SU-DHL-6 (cell line): ENCODE data around the gene TRIM7.

ENCODE experiments used
- H2AFZ ChIP-seq: fragments of 200-600 bp; sonication (generic); 2 replicates; pipeline ENCODE4 v1.6.1; 2014; ENCODE audit warnings: low read depth, mild to moderate bottlenecking, moderate library complexity, mixed read lengths, antibody characterized with exemption, low read length; ENCODE audit not compliant: severe bottlenecking
- H3F3A ChIP-seq: fragments of 200-600 bp; shearing (Covaris generic); 2 replicates; pipeline ENCODE4 v1.6.0; 2016; ENCODE audit warnings: antibody characterized with exemption, mild to moderate bottlenecking; ENCODE audit not compliant: insufficient read depth
- H3K27ac ChIP-seq: fragments of 200-600 bp; sonication (generic); 2 replicates; pipeline ENCODE4 v1.5.1; 2016; ENCODE audit warnings: low read depth, mild to moderate bottlenecking, low read length, moderate library complexity, mixed read lengths
- H3K27me3 ChIP-seq: fragments of 200-600 bp; sonication (generic), shearing (Covaris generic); 2 replicates; pipeline ENCODE4 v1.6.0; 2014; ENCODE audit warnings: mild to moderate bottlenecking, low read length
- H3K36me3 ChIP-seq: fragments of 200-600 bp; sonication (generic); 2 replicates; pipeline ENCODE4 v1.6.1; 2014; ENCODE audit warnings: mild to moderate bottlenecking, low read length, mixed read lengths
- H3K4me2 ChIP-seq: fragments of 300-600, 200-600 bp; shearing (Covaris generic), sonication (generic); 2 replicates; pipeline ENCODE4 v1.6.0; 2014; ENCODE audit warnings: low read length, low read depth, mild to moderate bottlenecking; ENCODE audit not compliant: poor library complexity, severe bottlenecking
- H3K4me3 ChIP-seq: fragments of 200-600 bp; sonication (generic); 2 replicates; pipeline ENCODE4 v1.5.1; 2014; ENCODE audit warnings: antibody characterized with exemption, low read length, mild to moderate bottlenecking, mixed read lengths; ENCODE audit not compliant: insufficient read depth, poor library complexity, severe bottlenecking
- H3K79me2 ChIP-seq: fragments of 200-600 bp; sonication (generic); 2 replicates; pipeline ENCODE4 v1.6.1; 2014; ENCODE audit warnings: mild to moderate bottlenecking, low read length, moderate library complexity; ENCODE audit not compliant: insufficient read depth
- H3K9ac ChIP-seq: fragments of 200-600 bp; sonication (generic); 2 replicates; pipeline ENCODE4 v1.7.0; 2014; ENCODE audit warnings: mild to moderate bottlenecking, low read length
- H3K9me2 ChIP-seq: fragments of 200-600 bp; sonication (generic); replicated peaks from 2 replicates; pipeline ENCODE4 v1.6.1; 2014; ENCODE audit warnings: low read length; ENCODE audit not compliant: insufficient read depth
- H3K9me3 ChIP-seq: fragments of 200-600 bp; sonication (generic); 2 replicates; pipeline ENCODE4 v1.6.1; 2014; ENCODE audit warnings: low read length, mixed read lengths; ENCODE audit not compliant: insufficient read depth
- H4K20me1 ChIP-seq: fragments of 200-600 bp; sonication (generic); 2 replicates; pipeline ENCODE4 v1.6.1; 2014; ENCODE audit warnings: low read depth, mild to moderate bottlenecking, antibody characterized with exemption, low read length, moderate library complexity, mixed read lengths
- EZH2phosphoT487 ChIP-seq: fragments of 200-600 bp; sonication (generic), shearing (Covaris generic); conservative IDR thresholded peaks from 2 replicates; pipeline ENCODE4 v1.6.1; 2018; ENCODE audit warnings: mild to moderate bottlenecking, antibody characterized with exemption, low read length, moderate library complexity, mixed read lengths
- TF ChIP-seq, protein P1 (sequence below): fragments of 200-600 bp; sonication (generic); IDR thresholded peaks from one replicate; pipeline ENCODE4 v1.5.1; 2017; ENCODE audit warnings: antibody characterized with exemption, mild to moderate bottlenecking, low read length, moderate library complexity; ENCODE audit not compliant: insufficient read depth, poor library complexity, severe bottlenecking

TRIM7 gene

DNA sequence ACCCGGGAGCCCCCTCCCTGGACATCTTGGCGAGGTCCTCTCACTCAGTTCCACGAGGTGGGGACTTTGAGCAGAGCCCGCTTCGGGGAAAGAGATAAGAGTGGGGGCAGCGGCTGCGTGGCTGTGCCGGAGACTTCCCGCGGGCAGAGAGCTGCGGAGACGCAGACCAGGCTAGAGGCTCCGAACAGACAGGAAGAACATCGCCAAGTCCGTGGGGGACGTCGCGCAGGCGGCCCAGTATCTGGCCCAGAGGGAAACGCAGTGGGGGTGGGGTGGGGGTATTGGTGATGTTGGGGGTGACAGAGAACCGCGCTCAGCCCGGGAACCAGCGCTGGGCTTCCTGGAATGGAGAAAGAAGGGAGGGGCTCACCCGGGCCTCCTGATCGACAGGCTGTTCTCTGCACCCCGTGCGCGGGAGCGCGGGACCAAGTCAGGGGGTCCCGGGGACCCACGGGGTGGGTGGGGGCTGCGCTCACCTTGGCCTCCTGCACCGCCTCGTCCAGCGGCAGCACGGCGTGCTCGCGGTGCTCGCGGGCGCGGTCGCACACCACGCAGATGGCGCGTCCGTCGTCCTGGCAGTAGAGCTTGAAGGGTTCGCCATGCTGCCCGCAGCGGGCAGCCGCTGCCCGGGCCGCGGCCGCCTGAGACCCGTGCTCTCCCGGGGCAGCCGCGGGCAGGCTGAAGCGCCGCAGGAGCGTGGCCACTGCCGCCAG lies 727 bp downstream of the TRIM7 start:
- TF ChIP-seq, protein P1, sequence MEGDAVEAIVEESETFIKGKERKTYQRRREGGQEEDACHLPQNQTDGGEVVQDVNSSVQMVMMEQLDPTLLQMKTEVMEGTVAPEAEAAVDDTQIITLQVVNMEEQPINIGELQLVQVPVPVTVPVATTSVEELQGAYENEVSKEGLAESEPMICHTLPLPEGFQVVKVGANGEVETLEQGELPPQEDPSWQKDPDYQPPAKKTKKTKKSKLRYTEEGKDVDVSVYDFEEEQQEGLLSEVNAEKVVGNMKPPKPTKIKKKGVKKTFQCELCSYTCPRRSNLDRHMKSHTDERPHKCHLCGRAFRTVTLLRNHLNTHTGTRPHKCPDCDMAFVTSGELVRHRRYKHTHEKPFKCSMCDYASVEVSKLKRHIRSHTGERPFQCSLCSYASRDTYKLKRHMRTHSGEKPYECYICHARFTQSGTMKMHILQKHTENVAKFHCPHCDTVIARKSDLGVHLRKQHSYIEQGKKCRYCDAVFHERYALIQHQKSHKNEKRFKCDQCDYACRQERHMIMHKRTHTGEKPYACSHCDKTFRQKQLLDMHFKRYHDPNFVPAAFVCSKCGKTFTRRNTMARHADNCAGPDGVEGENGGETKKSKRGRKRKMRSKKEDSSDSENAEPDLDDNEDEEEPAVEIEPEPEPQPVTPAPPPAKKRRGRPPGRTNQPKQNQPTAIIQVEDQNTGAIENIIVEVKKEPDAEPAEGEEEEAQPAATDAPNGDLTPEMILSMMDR = no peak
- no peak for TF ChIP-seq EZH2phosphoT487
- H3K79me2 ChIP-seq = no peaks in the 10 kb centered on the region
- no peak overlapping the region for H3K4me2 ChIP-seq
- H4K20me1 ChIP-seq = no peaks in the 10 kb centered on the region
- H3K4me3 ChIP-seq = no peak overlapping the region
- H3F3A ChIP-seq = peaks cover 7% of the 10 kb centered on the region
- no peak overlapping the region for H3K9ac ChIP-seq
- no peak overlapping the region for H3K27ac ChIP-seq
- H3K36me3 ChIP-seq = no peaks in the 10 kb centered on the region
- no peak overlapping the region for H2AFZ ChIP-seq
- H3K9me3 ChIP-seq = no peaks in the 10 kb centered on the region
- no peaks in the 10 kb centered on the region for H3K27me3 ChIP-seq
- no peaks in the 10 kb centered on the region for H3K9me2 ChIP-seq

DNA sequence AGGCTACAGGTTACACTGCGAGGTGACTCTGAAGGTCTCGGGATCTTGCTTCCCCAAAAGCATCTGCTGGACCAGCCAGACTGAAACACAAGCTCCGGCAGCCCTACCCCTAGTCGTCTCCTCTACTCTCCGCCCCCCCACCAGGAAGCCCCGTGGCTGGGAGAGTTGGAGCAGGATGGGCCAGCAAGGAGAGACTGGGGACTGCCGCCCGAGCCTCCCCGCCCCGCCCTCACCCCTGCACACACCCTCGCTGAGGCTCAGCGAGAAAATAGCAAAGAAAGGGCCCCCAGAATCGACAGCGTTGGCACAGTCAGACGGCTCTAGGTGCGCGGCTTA lies 1.3 kb downstream of the TRIM7 start:
- peaks cover 7% of the 10 kb centered on the region for H3F3A ChIP-seq
- H3K9ac ChIP-seq = no peak overlapping the region
- no peaks in the 10 kb centered on the region for H3K9me3 ChIP-seq
- H2AFZ ChIP-seq = no peak overlapping the region
- TF ChIP-seq EZH2phosphoT487 = no peak
- TF ChIP-seq, protein P1 = no peak
- no peaks in the 10 kb centered on the region for H3K36me3 ChIP-seq
- H3K79me2 ChIP-seq = no peaks in the 10 kb centered on the region
- H4K20me1 ChIP-seq = no peaks in the 10 kb centered on the region
- H3K9me2 ChIP-seq = no peaks in the 10 kb centered on the region
- no peak overlapping the region for H3K4me3 ChIP-seq
- H3K27me3 ChIP-seq = no peaks in the 10 kb centered on the region
- no peak overlapping the region for H3K27ac ChIP-seq
- H3K4me2 ChIP-seq = no peak overlapping the region

DNA sequence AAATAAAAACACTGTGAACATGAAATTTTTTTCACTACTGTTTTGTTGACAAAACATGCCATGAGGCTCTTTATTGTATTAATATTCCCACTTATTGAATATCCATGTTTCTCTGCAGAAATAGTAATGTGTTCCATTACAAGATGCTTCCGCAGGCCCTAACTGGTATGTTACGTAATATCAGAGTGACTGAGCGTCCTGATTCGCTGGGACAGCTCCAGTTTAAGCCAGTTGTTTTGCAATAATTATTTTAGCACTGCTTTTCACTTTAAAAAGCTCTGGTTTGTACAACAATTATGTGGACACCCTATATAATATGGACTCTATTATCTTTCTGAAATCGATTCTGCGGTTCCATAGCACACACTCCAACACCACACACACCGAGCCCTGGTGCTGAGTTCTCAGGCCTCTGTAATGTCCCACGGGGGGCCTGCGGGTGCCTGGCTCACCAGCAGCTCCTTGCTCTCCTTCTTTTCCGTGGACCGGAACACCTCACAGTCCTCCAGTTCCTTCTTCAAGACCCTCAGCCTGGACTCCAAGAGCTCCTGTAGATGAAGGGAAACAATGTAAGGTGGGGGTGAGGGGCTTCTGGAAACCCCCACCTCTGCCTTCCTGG lies 1.8 kb downstream of the TRIM7 start:
- H3K27me3 ChIP-seq = no peaks in the 10 kb centered on the region
- H3K36me3 ChIP-seq = no peaks in the 10 kb centered on the region
- H3F3A ChIP-seq = peaks cover 6% of the 10 kb centered on the region
- H3K79me2 ChIP-seq = no peaks in the 10 kb centered on the region
- H3K9ac ChIP-seq = no peak overlapping the region
- TF ChIP-seq EZH2phosphoT487 = no peak
- no peaks in the 10 kb centered on the region for H4K20me1 ChIP-seq
- no peak overlapping the region for H3K4me2 ChIP-seq
- no peak overlapping the region for H3K4me3 ChIP-seq
- H3K9me3 ChIP-seq = no peaks in the 10 kb centered on the region
- no peak overlapping the region for H3K27ac ChIP-seq
- no peaks in the 10 kb centered on the region for H3K9me2 ChIP-seq
- no peak overlapping the region for H2AFZ ChIP-seq

DNA sequence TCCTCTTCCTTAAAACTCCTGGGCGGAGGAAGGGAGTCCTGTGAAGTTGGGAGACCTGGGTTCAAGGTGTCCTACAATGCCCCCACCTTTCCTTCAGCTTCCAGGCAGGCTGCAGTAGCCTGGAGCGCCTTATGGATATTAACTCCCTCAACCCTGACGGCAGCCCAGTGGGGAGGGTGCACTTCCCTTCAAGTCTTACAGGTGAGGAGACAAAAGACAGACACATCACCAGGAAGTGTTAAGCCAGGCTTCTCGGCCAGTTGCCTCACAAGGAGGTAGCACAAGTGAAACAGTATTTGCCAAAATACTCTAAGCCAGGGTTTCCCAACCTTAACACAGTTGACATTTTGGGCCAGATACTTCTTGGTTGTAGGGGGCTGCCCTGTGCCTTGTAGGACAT lies 4.2 kb downstream of the TRIM7 start:
- Histone ChIP-seq H4K20me1 (no peaks in the 10 kb centered on the region), H3F3A (no peaks in the 10 kb centered on the region)

More for the DNA sequence above, 4.2 kb downstream of the TRIM7 start:
- Histone ChIP-seq H3K27ac (no peak overlapping the region), H3K36me3 (no peaks in the 10 kb centered on the region), H3K4me2 (no peak overlapping the region), H3K9ac (no peak overlapping the region), H3K27me3 (no peaks in the 10 kb centered on the region), H3K79me2 (no peaks in the 10 kb centered on the region), H3K4me3 (no peak overlapping the region), H3K9me2 (no peaks in the 10 kb centered on the region), H2AFZ (no peak overlapping the region), H3K9me3 (no peaks in the 10 kb centered on the region)
- no peak for TF ChIP-seq EZH2phosphoT487
- TF ChIP-seq, protein P1 = no peak
